Measurements from ENCODE around the gene CDHR3. TPM values are rescaled to one million over a fixed set of nuclear protein-coding genes. Genes with fewer than 3 reads are reported as not detected.

CDHR3 gene
- total RNA-seq, 2 donors from 2014 or later = 2.2 to 3.9 TPM

- no peaks in the 10 kb centered on the region for H3K4me1 ChIP-seq (replicated peaks)
- no peak for DNase-seq (ENCODE audit: low spot score)
- intact Hi-C loops (cut with DNase I) = no loop called here
- no peaks in the 10 kb centered on the region for H3K36me3 ChIP-seq
- 66% methylated on average over 7 of the region's 7 CpGs for WGBS
- H3K4me3 ChIP-seq = no peak overlapping the region
- TF ChIP-seq POLR2AphosphoS5 (IDR thresholded peaks at IDR 0.05) = no peak
- no peak for TF ChIP-seq POLR2A (IDR thresholded peaks at IDR 0.05)
- TF ChIP-seq CTCF (IDR thresholded peaks at IDR 0.05) = no peak
- no peak overlapping the region for H3K27ac ChIP-seq
- no peaks in the 10 kb centered on the region for H3K27me3 ChIP-seq (replicated peaks; ENCODE audit: insufficient read depth)
- H3K9me3 ChIP-seq = no peaks in the 10 kb centered on the region
These were observed 27.1 kb downstream of the CDHR3 start for GRCh38 chr7:105990141-105990540.

- Histone ChIP-seq H3K27ac (no peak overlapping the region), H3K4me1 (replicated peaks) (no peaks in the 10 kb centered on the region), H3K27me3 (replicated peaks; ENCODE audit: insufficient read depth) (no peaks in the 10 kb centered on the region), H3K9me3 (no peaks in the 10 kb centered on the region), H3K4me3 (no peak overlapping the region), H3K36me3 (no peaks in the 10 kb centered on the region)
- no peak for DNase-seq (ENCODE audit: low spot score)
- intact Hi-C loops (cut with DNase I) = no loop called here
- 37% methylated on average over 5 of the region's 5 CpGs for WGBS
- TF ChIP-seq CTCF (IDR thresholded peaks at IDR 0.05) (no peak), POLR2AphosphoS5 (IDR thresholded peaks at IDR 0.05) (no peak), POLR2A (IDR thresholded peaks at IDR 0.05) (no peak)
These were observed 27.8 kb downstream of the CDHR3 start for GRCh38 chr7:105990727-105991453.

- H3K36me3 ChIP-seq = no peaks in the 10 kb centered on the region
- H3K9me3 ChIP-seq = no peaks in the 10 kb centered on the region
- WGBS = 79% methylated on average over 7 of the region's 7 CpGs
- H3K4me1 ChIP-seq (replicated peaks) = no peaks in the 10 kb centered on the region
- no peak overlapping the region for H3K4me3 ChIP-seq
- H3K27me3 ChIP-seq (replicated peaks; ENCODE audit: insufficient read depth) = no peaks in the 10 kb centered on the region
- TF ChIP-seq POLR2AphosphoS5 (IDR thresholded peaks at IDR 0.05) = no peak
- no peak for TF ChIP-seq CTCF (IDR thresholded peaks at IDR 0.05)
- no peak for TF ChIP-seq POLR2A (IDR thresholded peaks at IDR 0.05)
- H3K27ac ChIP-seq = no peak overlapping the region
- intact Hi-C loops (cut with DNase I) = no loop called here
- no peak for DNase-seq (ENCODE audit: low spot score)
These were observed 29.8 kb downstream of the CDHR3 start for GRCh38 chr7:105992905-105993304.

GRCh38 chr7:105996860-105997737 lies 34.0 kb downstream of the CDHR3 start:
- H3K9me3 ChIP-seq = no peaks in the 10 kb centered on the region
- no peak overlapping the region for H3K27ac ChIP-seq
- intact Hi-C loops (cut with DNase I) = no loop called here
- 73% methylated on average over 5 of the region's 5 CpGs for WGBS
- no peak for DNase-seq (ENCODE audit: low spot score)
- no peak overlapping the region for H3K4me3 ChIP-seq
- H3K27me3 ChIP-seq (replicated peaks; ENCODE audit: insufficient read depth) = no peaks in the 10 kb centered on the region
- TF ChIP-seq CTCF (IDR thresholded peaks at IDR 0.05) (no peak), POLR2AphosphoS5 (IDR thresholded peaks at IDR 0.05) (no peak), POLR2A (IDR thresholded peaks at IDR 0.05) (no peak)
- H3K36me3 ChIP-seq = no peaks in the 10 kb centered on the region
- H3K4me1 ChIP-seq (replicated peaks) = no peaks in the 10 kb centered on the region

Data from prostate gland (tissue), 2 donors.